Hepatocyte (in vitro differentiated cells): ENCODE results near the gene TCEA2.

Experiments
- CTCF ChIP-seq: fragments of 200-600 bp; sonication (generic); IDR thresholded peaks from 2 replicates; pipeline ENCODE4 v1.5.1; 2016; ENCODE audit warnings: antibody characterized with exemption, mild to moderate bottlenecking; ENCODE audit not compliant: poor library complexity
- EZH2 ChIP-seq: fragments of 200-600 bp; sonication (generic); IDR thresholded peaks from 2 replicates; pipeline ENCODE4 v1.6.1; 2016; ENCODE audit warnings: antibody characterized with exemption, mild to moderate bottlenecking, borderline replicate concordance

DNA sequence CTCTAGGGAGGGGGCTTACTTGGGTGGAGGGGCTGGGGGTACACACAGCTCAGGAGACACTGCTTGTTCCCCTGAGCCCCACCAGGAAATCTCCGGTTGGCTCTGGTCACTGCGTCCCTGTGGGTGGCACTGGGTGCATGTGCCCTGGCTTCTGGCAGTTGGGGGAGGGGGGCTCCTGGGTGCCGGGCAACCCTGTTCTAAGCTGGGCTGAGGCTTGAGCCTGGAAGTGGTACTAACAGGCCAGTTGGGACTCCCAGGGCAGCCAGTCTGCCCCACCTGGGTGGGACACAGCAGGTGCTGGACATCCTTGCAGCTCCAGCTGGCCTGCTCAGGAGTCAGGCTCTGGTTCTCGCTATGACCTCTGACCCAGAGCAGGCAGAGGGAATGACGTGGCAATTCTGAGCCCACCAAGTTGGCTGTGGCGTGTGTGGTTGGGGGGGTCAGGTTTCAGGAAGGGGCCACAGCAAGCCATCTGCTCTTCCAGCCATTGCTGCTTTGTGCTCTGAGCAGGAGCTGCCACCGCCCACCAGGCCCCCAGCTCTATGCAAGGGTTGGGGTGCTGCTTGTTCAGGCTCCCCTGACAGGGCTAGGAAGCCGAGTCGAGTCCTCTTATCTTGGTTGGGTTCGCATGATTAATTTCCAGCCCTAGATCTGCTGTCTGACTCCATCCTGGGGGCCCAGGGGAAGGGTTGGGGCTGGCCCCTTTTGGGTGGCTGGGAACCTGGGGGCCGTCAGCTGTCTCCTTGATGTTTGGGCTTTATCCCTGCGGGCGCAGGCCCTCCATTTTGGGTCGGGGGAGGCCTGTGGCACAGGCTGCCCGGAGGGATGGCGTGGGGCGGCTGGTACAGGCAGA, 26.4 kb upstream of the TCEA2 start:
- TF ChIP-seq CTCF (no peak), EZH2 (no peak)
